B cell (primary cell): ENCODE results near the gene COQ8A.

Experiments
- EZH2 ChIP-seq: IDR thresholded peaks from 2 replicates; pipeline ENCODE4 v1.6.1; 2012; ENCODE audit warnings: borderline replicate concordance, low read depth, mild to moderate bottlenecking, moderate library complexity, low read length; ENCODE audit not compliant: insufficient read depth, poor library complexity, severe bottlenecking
- TF ChIP-seq, protein P1 (sequence below): fragments of 200-600 bp; IDR thresholded peaks from one replicate; pipeline ENCODE4 v1.8.0; 2022; ENCODE audit warnings: antibody characterized with exemption, mild to moderate bottlenecking

GRCh38 chr1:226893936-226894335 is 46.2 kb upstream of the COQ8A start:
- TF ChIP-seq, protein P1, sequence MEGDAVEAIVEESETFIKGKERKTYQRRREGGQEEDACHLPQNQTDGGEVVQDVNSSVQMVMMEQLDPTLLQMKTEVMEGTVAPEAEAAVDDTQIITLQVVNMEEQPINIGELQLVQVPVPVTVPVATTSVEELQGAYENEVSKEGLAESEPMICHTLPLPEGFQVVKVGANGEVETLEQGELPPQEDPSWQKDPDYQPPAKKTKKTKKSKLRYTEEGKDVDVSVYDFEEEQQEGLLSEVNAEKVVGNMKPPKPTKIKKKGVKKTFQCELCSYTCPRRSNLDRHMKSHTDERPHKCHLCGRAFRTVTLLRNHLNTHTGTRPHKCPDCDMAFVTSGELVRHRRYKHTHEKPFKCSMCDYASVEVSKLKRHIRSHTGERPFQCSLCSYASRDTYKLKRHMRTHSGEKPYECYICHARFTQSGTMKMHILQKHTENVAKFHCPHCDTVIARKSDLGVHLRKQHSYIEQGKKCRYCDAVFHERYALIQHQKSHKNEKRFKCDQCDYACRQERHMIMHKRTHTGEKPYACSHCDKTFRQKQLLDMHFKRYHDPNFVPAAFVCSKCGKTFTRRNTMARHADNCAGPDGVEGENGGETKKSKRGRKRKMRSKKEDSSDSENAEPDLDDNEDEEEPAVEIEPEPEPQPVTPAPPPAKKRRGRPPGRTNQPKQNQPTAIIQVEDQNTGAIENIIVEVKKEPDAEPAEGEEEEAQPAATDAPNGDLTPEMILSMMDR = no peak
- no peak for TF ChIP-seq EZH2
